ENCODE measurements around the gene SPEG. TPM values are rescaled to one million over a fixed set of nuclear protein-coding genes. Genes with fewer than 3 reads are reported as not detected.

SPEG gene
- total and polyA plus RNA-seq, 2 of the 13 experiments (the other 11 are each of a cell fraction or from before 2014, with no cell fraction given) = 0.18 to 0.24 TPM

- TF ChIP-seq LRRFIP1 (CRISPR knock-in tag; conservative IDR thresholded peaks at IDR 0.05) = 0 out of 2 replicates have a peak, but pooled peaks have one; percentile 12
- 0 out of 2 replicates have a peak, but pooled peaks have one; percentile 8 for TF ChIP-seq ZNF652 (CRISPR knock-in tag; IDR thresholded peaks at IDR 0.05; ENCODE audit: borderline replicate concordance, low read depth)
- TF ChIP-seq NR0B2 (CRISPR knock-in tag; IDR thresholded peaks at IDR 0.05) = peak; percentile 10; the same call in 1 of the 2 replicates
- TF ChIP-seq ZFP36L1 (CRISPR knock-in tag; IDR thresholded peaks at IDR 0.05) = 0 out of 2 replicates have a peak, but pooled peaks have one; percentile 69
- no peak for TF ChIP-seq RORA (CRISPR knock-in tag; IDR thresholded peaks at IDR 0.05)
- TF ChIP-seq RFX1 (IDR thresholded peaks at IDR 0.05) = no peak
- TF ChIP-seq, protein P1, sequence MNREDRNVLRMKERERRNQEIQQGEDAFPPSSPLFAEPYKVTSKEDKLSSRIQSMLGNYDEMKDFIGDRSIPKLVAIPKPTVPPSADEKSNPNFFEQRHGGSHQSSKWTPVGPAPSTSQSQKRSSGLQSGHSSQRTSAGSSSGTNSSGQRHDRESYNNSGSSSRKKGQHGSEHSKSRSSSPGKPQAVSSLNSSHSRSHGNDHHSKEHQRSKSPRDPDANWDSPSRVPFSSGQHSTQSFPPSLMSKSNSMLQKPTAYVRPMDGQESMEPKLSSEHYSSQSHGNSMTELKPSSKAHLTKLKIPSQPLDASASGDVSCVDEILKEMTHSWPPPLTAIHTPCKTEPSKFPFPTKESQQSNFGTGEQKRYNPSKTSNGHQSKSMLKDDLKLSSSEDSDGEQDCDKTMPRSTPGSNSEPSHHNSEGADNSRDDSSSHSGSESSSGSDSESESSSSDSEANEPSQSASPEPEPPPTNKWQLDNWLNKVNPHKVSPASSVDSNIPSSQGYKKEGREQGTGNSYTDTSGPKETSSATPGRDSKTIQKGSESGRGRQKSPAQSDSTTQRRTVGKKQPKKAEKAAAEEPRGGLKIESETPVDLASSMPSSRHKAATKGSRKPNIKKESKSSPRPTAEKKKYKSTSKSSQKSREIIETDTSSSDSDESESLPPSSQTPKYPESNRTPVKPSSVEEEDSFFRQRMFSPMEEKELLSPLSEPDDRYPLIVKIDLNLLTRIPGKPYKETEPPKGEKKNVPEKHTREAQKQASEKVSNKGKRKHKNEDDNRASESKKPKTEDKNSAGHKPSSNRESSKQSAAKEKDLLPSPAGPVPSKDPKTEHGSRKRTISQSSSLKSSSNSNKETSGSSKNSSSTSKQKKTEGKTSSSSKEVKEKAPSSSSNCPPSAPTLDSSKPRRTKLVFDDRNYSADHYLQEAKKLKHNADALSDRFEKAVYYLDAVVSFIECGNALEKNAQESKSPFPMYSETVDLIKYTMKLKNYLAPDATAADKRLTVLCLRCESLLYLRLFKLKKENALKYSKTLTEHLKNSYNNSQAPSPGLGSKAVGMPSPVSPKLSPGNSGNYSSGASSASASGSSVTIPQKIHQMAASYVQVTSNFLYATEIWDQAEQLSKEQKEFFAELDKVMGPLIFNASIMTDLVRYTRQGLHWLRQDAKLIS (CRISPR knock-in tag; IDR thresholded peaks at IDR 0.05) = no peak
- TF ChIP-seq ZNF616 (CRISPR knock-in tag; IDR thresholded peaks at IDR 0.05; ENCODE audit: low read depth) = peak; percentile 75; the same call in 1 of the 2 replicates
- TF ChIP-seq AKAP8 (CRISPR knock-in tag; IDR thresholded peaks at IDR 0.05) = peak; percentile 73
- TF ChIP-seq ZSCAN22 (CRISPR knock-in tag; IDR thresholded peaks at IDR 0.05) = no peak
- TF ChIP-seq, protein P2, sequence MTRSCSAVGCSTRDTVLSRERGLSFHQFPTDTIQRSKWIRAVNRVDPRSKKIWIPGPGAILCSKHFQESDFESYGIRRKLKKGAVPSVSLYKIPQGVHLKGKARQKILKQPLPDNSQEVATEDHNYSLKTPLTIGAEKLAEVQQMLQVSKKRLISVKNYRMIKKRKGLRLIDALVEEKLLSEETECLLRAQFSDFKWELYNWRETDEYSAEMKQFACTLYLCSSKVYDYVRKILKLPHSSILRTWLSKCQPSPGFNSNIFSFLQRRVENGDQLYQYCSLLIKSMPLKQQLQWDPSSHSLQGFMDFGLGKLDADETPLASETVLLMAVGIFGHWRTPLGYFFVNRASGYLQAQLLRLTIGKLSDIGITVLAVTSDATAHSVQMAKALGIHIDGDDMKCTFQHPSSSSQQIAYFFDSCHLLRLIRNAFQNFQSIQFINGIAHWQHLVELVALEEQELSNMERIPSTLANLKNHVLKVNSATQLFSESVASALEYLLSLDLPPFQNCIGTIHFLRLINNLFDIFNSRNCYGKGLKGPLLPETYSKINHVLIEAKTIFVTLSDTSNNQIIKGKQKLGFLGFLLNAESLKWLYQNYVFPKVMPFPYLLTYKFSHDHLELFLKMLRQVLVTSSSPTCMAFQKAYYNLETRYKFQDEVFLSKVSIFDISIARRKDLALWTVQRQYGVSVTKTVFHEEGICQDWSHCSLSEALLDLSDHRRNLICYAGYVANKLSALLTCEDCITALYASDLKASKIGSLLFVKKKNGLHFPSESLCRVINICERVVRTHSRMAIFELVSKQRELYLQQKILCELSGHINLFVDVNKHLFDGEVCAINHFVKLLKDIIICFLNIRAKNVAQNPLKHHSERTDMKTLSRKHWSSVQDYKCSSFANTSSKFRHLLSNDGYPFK (CRISPR knock-in tag; IDR thresholded peaks at IDR 0.05; ENCODE audit: borderline replicate concordance) = peak; percentile 80; the same call in 1 of the 2 replicates
- TF ChIP-seq RBAK (CRISPR knock-in tag; IDR thresholded peaks at IDR 0.05) = peak; percentile 61
- TF ChIP-seq, protein P3, sequence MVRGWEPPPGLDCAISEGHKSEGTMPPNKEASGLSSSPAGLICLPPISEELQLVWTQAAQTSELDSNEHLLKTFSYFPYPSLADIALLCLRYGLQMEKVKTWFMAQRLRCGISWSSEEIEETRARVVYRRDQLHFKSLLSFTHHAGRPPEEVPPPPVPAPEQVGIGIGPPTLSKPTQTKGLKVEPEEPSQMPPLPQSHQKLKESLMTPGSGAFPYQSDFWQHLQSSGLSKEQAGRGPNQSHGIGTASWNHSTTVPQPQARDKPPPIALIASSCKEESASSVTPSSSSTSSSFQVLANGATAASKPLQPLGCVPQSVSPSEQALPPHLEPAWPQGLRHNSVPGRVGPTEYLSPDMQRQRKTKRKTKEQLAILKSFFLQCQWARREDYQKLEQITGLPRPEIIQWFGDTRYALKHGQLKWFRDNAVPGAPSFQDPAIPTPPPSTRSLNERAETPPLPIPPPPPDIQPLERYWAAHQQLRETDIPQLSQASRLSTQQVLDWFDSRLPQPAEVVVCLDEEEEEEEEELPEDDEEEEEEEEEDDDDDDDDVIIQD (CRISPR knock-in tag; IDR thresholded peaks at IDR 0.05; ENCODE audit: low read depth) = no peak
- TF ChIP-seq MLLT10 (CRISPR knock-in tag; IDR thresholded peaks at IDR 0.05) = no peak
- TF ChIP-seq KDM1A (CRISPR knock-in tag; IDR thresholded peaks at IDR 0.05) = 0 out of 2 replicates have a peak, but pooled peaks have one; percentile 4
- 0 out of 2 replicates have a peak, but pooled peaks have one; percentile 48 for TF ChIP-seq KLF6 (CRISPR knock-in tag; IDR thresholded peaks at IDR 0.05)
- TF ChIP-seq ZZZ3 (CRISPR knock-in tag; IDR thresholded peaks at IDR 0.05; ENCODE audit: borderline replicate concordance) = 0 out of 2 replicates have a peak, but pooled peaks have one; percentile 25
- TF ChIP-seq ZSCAN12 (CRISPR knock-in tag; IDR thresholded peaks at IDR 0.05) = peak; percentile 74; the same call in 1 of the 2 replicates
Observed at GRCh38 chr2:219498280-219499057, 63.8 kb downstream of the SPEG start, which contains the start of gene GMPPA (continued).
